ENCODE data around the gene LOXL1.

LOXL1 gene

GRCh38 chr15:73926219-73927002 lies at the start of gene LOXL1:
TSS of gene LOXL1 (plus strand) at chr15:73926462. CDS start at chr15:73926784, 322 bp downstream.
- DNase-seq: no peak

DNA sequence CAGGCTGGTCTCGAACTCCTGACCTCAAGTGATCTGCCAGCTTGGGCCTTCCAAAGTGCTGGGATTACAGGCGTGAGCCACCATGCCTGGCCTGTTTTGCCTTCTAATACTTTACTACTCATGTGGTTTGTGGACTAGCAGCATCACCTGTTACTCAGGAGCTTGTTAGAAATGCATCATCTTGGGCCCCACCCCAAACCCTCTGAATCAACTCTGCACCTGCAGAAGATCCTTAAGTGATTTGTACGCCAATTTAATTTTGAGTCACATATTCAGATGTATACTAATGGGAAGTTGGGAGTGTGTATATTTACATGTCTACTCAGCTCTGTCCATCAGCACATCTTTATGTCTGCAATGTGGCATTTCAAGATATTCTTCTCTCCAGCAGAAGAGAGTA lies 46.8 kb upstream of the LOXL1 start:
- no peak for DNase-seq

- no peak for DNase-seq
Observed at GRCh38 chr15:73881579-73882320, 44.5 kb upstream of the LOXL1 start.

DNA sequence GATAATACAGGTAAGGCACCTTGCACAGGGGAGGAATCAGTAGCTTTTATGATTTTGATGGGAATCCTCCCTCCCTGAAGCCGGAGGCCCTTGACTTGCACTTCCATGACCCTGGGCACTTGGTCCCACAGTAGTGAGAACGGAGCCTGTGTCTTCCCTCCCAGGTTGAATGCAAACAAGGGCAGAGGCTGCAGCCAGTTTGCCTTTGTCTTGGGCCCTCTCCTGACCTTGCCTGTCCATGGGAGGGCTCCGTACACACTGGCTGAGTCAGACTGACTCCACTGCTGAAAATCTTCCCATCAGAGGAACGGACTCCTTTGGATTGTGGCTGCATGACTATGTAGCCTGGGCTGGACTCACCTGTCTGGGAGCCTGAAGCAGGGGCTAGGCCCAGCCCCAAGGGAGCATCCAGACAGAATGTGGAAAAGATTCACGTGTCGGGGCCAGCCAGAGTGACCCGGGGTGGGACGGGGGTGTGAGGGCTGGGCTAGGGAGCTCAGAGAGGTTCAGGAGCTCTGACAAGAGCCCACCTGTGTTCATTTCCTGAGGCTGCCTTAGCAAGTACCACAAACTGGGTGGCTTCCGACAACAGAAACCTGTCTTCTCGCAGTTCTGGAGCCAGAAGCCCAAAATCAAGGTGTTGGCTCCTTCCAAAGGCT lies 43.4 kb upstream of the LOXL1 start:
- DNase-seq: no peak

GRCh38 chr15:73884159-73884558 lies 42.1 kb upstream of the LOXL1 start:
- DNase-seq: no peak

DNA sequence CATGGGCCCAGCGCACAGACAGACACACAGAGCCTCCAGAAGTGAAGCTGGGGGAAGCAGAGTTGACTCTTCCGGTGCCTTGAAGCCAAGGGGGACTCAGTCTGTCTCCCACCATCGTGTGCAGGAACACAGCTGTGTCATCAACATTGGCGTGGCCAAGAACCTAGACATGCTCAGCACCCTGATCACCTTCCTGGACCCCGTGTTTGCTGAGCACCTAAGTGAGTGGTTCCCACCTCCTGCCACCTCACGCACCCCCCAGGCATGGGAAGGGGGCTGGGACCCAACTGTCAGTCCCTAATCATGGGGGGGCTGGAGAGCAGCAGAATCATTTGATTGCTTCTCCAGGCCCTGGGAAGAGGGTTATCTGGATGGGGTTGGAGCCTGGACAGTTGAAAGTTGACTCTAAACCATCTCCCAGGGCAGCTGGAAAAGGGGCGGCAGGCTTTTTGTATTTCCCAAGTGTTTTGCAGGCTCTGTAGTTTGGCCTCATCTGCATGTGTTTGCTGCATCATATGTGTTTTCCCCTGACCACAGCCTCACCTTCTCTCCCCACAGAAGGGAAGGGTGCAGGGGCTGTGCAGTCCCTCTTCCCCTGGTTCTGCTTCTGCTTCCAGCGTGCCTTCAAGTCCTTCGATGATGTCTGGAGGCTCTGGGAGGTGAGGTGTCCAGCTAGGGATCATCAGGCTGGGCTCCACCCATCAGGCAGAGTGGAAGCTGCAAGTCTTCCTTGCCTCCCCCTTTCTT lies 40.1 kb upstream of the LOXL1 start:
- no peak for DNase-seq

GRCh38 chr15:73886717-73887345 lies 39.4 kb upstream of the LOXL1 start:
- DNase-seq: no peak

GRCh38 chr15:73887481-73887880 lies 38.8 kb upstream of the LOXL1 start:
- DNase-seq: no peak

GRCh38 chr15:73888224-73889041 lies 37.8 kb upstream of the LOXL1 start:
- no peak for DNase-seq

DNA sequence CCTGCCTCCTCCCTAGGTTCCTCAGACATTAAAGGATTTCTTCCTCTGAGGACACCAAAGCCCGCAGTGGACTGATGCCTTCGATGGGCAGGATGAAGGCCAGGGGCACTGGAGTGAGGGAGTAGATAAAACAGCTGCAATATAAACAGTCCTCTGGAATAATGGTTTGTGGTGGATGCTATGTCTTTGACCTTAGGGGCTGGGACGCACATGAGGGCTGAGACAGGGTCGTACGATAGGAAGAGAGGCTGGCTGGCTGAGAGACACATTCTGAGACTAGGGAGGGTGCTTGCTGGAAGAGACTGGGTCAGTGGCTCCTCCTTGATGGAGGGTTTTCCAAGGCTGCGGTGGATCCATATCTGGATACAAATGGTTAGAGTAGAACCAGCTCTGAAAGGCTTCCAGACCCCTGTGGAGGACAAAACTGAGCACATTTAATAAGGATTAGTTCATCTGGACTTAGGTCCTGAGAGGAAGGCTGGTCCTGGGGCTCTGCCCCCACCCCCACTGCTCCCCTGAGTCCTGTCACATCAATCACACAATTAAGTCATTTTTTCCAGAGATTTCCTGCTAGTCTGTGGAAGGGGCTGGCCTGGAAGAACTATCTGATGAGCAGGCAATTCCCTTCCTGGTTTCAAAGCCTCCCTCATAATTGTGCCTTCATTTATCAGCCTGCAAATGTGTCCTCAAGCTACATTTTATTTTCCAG lies 37.1 kb upstream of the LOXL1 start:
- no peak for DNase-seq

- no peak for DNase-seq
Observed at GRCh38 chr15:73889762-73890124, 36.5 kb upstream of the LOXL1 start.

DNA sequence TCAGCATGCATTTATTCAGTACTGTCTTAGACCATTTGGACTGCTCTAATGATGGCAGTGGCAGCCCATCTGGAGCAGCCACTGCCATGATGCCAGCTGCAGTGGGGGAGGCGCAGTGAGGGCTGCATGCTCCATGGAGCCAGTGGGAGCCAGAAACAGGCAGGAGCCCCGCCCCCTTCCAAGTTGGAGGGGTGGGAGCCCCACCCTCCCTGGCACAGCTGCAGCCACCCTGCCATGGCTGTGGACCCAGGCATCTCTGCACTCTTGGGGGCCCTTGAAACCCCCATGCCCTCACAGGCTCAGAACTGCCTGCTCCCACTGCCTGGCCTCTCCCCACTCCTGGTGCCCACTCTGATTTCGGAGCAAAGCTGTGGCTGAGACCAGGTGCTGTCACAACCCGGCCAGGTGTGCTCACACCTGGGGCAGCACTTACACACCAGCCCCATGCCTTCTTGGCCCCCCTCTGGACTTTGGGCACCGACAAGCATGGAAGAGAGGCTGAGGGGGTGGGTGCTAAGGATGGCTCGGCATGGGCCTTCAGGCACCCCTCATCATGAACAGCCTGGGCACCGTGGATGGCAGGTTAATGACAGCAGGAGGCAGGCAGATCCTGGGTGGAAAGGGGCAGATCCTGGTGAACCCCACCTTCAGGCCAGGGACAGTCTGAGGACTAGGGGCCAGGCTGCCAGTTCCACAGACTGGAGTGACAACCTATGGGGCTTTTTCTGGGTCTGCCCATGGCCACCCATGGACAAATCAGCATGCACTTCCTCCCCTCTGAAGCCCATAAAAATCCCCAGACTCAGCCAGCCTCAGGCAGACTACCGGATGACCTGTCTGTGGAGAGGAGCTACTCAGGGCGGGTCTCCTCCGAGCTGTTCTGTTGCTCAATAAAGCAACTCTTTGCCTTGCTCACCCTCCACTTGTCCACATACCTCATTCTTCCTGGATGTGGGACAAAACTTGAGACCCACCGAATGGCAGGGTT lies 34.6 kb upstream of the LOXL1 start:
- no peak for DNase-seq

DNA sequence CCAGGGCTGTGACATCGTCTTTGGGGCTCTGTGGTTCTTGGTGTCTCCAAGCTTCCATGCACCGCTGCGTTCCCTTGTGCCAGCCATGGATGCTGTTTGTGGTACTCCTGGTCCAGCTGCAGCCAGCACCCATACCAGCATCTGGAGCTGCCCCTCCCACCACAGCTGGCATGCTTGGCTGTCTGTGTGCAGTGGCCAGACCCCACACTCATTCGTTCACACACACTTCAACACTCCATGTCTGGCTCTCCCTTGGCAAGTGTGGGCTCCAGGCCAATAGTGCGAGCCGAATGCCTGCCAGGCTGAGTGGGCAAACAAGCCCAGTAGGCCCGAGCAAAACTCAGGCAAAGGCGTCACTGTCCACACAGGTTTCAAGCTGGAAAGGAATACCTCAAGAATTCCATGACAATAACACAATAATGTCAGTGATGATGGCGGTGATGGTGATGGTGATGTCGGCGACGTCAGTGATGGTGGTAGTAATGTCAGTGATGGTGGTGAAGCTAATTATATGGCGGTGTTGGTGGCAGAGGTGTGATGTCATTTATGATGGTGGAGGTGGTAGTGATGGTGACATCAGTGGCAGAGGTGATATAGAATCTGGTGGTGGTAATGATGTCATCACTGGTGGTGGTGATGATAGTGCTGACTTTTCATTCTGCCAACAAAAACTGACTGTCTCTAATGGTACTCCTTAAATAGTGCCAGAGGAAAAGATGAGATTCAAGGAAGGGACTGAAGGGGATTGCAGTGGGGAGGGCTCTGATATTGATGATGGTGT lies 33.6 kb upstream of the LOXL1 start:
- DNase-seq: no peak

- no peak for DNase-seq
Observed at GRCh38 chr15:73894133-73894814, 32.0 kb upstream of the LOXL1 start.

DNA sequence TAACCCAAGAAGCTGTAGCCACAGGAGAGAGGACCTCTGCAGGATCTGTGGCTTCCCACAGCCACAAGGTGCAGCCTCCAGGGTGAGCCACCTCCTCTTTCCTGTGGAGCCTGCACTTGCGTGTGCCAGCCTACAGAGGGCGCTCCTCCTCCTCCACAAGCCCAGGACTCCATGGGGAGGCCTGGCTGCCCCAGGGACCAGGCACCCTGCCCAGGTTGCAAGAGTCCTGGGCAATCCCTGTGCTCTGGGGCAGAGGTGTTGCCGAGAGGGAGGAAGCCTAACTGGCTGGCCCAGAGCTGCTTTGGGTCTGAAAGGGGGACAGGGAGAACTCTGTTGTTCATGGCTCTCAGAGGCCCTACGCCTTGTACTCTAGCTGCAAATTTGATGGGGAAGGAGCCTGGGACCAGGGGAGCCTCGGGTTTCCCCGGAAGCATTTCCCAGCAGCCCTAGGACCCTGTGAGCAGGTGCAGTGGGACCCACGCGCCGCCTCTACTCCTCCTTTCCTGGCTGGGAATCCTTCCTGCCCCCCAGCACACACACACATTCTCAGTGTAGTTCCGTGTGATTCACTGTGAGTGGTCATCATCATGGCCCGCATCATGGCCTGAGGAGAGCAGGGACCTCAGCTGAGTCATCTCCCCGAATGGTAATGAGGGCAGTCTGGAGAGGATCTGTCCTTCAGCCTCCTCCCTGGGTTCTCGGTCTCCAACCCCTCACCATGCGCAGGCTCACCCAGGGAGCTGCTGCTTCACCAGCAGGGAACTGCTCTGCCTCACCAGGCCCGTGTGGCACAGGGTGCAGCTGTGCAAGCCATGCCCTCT lies 28.6 kb upstream of the LOXL1 start:
- peak; percentile 47 for DNase-seq

GRCh38 chr15:73899197-73900094 lies 26.8 kb upstream of the LOXL1 start:
- DNase-seq: no peak
